ENCODE results near the gene NAA20.

- TF ChIP-seq CTCF (conservative IDR thresholded peaks at IDR 0.05) (no peak), ZFX (IDR thresholded peaks at IDR 0.05) (no peak)
Measured at GRCh38 chr20:20010639-20011500, 6.3 kb upstream of the NAA20 start.
